Stimulated activated CD4-positive, alpha-beta T cell treated with anti-CD3 and anti-CD28 coated beads, Interleukin-15, amount 100 ng/mL, for 24 hours (primary cell): Measurements from ENCODE around the gene MITF.

Experiments used
- DNase-seq: peaks from one replicate; pipeline ENCODE4 v3.0.0-alpha.2; 2020

The MITF gene

DNA sequence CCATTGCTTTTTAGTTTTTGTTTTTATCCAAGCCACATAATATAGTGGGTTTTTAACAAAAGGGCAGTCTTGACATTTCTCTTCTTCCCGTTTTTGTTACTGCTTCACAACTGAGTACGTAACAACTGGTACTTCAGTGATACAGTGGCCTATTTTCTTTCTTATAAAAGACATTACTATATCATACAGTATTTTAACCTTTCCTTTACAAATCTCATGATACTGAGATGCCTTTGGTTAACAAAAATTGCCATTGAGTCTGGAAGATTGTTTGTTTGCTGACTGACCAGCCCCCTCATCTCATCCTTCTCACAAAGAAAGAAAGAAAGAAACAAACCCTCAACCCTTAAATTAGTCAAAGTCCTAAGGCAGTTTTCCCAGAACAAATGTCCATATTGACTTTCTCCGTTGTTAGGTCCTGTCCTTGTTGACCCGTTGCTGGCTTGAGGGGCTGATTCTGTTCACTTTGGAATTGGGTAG, 183.3 kb downstream of the MITF start:
- no peak for DNase-seq

DNA sequence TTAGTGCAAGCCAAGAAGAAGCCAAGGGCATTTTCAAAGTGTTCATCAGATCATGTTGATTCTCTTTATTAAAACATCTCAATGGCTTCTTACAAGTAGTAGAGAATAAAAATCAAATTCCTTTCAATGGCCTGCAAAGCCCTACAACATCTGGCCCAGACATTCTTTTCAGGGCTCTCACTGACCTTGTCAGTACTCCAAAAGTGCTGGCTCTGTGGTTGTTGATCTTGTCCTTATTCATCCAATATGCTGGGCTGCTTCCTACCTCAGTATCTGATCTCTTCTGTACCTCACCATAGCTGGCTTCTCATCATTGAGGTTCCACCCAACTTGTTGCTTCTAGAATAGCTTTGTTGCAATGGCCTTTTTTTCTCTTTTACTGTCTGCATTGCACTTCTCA, 186.2 kb downstream of the MITF start:
- no peak for DNase-seq

DNA sequence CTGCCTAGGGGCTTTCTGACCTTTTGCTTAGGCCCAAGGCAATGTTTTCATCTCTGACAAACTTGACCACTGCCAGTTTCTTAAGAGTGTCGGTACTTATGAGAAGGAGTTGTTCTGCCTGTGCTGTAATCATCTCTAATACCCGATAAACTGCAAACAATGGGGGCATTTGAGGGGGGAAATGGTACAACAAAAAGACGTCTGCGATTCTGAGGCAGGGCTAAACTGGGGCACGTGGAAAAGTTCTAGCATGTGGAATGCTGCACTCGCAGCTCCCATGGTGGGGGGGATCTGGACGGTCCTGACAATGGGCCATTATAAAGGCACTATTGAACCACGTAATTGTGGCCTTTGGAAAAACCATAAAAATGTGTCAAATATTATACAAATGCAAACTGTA, 187.1 kb downstream of the MITF start:
- DNase-seq, result no peak

DNA sequence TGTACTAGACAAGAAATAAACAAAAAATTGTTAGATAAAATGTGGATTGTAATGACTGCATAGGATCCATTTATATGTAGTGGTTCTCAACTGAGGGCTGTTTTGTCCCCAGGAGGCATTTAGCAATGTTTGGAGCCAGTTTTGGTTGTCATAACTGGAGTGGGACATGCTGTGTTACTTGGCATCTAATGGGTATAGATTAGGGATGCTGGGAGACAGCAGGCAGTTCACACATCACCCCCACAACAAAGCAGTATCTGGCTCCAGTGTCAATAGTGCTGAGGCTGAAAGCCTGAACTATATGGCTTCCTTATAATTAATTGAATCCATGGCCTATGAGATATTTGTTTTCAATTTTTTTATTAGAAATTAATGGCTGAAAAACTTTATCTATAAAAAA, 188.3 kb downstream of the MITF start:
- no peak for DNase-seq

DNA sequence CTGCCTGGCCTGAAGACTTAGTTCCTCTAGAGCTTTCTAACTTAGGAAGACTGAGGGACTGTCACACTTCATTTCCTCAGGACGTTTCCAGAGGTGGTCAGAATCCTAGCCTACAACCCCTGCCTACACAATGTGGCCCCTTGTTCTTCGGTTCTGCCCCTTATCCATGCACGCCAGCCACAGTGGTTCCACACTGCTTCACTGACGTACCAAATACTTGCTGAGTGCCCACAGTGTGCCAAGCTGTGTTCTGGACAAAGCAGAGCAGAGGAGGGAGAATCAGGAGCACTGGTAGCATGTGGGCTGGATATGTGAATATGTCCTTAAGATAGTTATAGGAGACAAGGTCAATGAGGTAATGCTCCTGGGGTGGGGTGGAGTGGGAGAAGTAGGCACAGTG, 189.8 kb downstream of the MITF start:
- no peak for DNase-seq

DNA sequence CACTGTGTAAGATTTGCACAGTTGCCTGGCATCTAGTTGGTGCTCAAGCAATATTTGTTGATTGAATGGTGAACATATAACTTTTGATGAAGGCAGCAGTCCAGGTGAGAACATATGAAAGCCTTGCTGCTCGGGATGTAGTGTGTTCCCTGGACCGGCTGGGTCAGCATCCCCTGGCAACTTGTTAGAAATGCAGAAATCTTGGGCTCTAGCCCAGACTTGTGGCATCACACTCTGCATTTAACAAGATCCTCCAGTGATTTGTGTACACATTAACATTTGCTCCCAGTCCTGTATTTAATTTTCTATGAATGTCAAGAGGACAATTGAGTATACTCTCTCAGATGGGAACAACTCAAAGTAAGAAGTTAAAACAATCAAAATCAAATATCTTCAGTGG, 191.3 kb downstream of the MITF start:
- DNase-seq, result no peak

DNA sequence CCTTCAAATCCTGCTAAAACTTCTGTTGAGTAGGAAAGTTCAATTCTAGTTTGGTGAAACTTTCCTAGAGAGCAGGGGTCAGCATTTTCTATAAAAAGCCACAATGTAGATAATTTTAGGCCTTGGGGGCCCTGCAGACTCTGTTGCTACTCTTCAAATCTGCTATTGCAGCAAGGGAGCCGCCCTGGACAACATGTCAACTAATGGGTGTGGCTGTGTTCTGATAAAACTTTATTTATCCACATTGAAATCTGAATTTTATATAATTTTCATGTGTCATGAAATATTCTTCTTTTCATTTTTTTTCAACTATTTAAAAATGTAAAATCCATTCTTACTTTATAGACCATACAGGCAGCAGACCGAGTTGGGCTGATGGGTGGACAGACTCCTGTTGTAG, 192.8 kb downstream of the MITF start:
- no peak for DNase-seq

DNA sequence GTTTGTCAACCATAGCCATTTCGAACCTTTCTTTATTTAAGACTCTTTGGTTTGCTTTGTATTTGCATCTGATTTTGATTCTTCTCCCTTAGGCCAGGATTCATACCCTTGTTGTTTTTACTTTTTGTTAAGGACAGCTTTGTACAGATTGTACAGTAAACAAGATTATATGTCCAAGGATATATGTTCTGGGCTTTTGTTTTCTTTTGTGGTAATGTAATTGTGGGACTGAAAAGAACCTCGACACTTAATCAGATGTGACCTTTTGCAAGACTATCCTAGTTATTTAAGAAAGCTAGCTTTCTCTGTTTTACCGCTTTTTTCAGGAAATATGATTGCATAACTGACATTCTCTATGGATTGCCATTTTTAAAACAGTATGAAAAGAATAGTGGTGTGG, 193.2 kb downstream of the MITF start:
- DNase-seq, result no peak

DNA sequence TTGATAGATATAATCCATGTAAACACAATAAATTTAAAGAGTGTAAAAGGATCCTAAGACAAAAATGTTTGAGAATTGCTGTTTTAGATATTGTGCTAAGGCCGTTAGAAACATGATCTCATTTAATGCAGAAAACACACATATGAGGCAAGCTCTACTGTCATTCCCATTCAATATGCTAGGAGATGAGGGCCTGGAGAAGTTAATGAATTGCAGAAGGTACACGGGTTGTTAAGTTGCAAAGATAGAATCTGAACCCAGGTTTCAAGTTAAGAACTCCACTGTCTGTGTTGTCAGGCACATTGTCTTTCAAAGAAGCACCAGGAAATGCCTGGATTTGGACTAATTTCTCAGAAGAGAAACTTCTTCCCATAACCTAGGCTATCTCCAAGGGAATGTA, 195.1 kb downstream of the MITF start:
- no peak for DNase-seq

DNA sequence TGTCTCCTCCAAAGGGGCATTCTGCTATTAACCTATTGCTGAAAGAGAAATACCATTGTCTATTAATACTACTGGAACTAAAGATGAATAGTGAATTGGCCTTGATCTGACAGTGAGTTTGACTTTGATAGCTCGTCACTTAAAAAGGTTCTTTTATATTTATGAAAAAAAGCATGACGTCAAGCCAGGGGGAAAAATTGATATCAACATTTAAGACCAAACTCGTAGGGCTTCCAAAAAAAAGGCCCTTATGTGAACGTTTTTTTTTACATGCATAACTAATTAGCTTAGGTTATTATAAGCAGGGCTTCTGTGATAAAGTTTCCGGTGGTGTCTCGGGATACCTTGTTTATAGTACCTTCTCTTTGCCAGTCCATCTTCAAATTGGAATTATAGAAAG, 197.0 kb downstream of the MITF start:
- DNase-seq, result no peak

DNA sequence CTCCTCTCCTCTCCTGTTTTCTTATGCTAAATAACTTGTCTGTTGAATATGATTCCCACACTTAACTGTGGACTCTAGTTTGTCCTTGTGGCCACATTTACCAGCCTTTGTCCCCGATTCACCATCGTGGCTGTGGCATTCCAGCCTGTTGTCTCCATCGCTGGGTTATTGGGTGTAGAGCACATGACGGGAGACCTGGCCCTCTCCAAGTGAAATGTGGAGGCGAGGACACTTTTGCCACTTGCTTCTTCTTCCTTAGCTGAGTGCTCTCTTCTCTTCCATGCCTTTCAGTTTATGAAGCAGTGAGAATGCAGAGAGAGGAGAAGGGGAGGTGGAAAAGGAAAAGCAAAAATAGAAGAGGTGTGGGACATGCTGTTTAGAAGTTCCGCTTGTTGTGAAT, 198.8 kb downstream of the MITF start:
- no peak for DNase-seq

DNA sequence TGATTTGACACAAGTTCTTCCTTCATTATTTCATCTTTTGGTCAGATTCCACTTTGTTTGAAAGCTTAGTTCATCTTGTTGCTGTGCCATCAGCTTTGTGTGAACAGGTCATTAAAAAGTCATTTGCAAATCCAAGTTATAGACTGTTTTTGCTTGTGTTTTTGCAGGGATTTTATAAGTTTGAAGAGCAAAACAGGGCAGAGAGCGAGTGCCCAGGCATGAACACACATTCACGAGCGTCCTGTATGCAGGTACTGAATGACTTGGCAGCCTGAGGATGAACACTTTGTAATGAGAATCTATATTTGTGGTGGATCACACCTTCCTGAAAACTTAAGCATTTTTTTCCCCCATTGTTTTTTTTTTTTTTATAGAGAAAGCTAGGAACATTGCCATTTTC, 199.7 kb downstream of the MITF start:
- DNase-seq, result no peak

DNA sequence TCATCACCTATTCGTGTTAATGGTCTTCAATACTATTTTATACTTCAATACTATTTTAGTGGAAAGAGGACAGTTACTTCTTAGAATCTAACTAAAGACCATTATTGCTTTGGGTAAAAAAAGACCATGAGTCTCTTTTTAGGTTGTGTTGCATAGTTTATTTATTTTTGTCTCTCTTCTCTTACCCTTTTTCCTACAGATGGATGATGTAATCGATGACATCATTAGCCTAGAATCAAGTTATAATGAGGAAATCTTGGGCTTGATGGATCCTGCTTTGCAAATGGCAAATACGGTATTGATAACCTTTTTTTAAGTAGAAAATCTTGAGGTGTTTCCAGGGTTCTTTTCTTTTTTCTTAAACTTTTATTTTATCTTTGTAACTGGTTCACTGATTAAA, 201.8 kb downstream of the MITF start:
- no peak for DNase-seq

DNA sequence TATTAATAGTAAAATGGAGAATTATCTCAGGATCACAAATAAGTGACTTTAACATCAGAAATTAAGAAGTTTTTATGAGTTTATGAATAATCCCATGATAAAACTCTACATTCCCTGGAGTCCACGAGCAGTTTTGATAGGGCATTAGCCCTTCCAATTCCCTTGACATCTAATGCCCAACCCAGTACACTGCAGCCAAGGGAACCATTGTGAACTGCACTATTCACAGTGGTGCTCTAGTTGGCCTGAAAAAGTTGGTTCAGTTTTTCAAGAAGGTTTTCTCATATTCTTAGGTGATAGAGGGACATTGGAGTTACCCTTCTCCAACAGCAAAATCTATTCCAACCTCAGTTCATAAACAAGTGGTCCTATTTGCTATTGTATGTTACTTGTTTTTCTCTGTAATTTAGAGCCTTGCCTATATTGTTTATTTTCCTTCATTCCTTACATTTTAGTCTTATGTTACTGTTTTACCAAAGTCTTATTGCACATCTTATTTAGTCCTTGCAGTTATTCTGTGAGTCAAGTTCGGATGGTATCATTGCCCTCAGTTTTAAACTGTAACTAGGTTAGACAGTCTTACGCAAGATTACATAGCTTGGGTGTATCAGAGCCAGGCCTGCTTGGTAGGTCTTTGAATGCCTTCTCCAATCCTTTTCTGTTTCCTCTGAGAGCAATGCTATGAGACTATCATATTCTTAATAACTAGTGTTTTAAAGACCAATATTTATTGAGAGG, 202.3 kb downstream of the MITF start:
- DNase-seq, result no peak

DNA sequence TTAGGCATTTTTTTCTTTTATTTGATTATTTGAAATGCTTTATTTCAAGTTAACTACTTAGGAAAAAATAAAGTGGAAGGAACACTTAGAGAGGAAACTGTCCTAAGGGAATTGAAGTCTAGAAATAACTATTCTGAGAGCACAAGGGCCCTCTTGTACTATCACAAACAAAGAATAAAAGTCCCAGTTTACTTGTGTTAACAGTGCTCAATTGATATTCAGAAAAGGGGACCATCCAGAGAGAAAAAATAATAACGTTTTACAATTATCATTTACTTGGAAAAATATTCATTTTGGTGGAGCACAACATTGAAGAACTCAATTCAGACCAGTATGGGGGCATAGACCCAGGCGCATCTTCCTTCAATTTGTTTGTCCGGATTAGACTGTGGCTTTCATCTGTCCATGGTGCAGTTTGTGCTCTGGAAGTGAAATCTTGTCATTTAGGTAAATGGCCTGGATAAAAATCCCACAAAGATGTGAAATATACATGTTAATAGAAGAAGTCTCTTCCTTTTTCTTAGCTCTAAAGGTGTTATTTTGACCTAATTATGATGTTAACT, 205.7 kb downstream of the MITF start:
- no peak for DNase-seq

DNA sequence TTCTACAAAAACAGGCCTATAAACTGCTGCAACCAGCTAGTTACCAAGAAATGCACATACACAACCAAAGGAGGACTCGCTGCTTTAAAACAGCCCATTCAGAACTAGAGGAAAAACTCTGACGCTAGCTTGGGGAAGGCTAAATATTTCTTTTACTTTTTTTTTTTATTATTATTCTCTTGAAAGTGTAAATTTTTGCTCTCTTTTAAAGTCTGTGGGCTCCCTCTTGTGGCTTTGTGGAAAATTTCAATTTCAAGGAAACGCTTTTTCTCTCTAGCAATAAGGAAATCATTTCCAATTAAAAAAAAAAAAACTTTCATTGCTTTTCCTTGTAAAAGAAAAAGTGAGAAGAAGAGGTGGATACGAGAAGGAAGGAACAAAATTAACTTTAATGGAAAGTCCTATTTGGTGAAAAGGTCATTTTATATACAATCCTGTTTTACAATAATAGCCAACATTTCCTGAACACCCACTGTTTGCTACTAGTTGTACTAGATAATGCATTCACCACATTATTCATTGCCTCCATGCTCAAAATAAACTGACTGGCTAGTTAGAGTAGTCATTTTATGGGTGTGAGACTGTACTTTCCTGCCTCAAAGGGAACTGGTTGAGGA, 209.1 kb downstream of the MITF start:
- DNase-seq, result no peak

DNA sequence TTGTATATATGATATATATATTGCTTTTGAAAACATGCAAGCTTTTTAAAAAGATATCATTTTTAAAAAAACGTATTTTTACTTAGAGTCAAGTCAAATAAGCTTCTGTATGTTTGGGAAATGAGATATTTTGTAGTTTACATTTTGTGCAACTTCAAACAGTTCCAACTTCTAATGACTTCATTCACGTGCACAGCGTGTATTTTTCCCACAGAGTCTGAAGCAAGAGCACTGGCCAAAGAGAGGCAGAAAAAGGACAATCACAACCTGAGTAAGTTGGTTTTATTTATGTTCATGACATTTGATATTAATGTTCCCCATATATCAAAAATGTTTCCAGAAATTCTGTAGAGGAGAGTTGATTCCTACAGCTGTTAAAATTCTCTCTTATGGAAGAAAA, 212.4 kb downstream of the MITF start:
- no peak for DNase-seq

DNA sequence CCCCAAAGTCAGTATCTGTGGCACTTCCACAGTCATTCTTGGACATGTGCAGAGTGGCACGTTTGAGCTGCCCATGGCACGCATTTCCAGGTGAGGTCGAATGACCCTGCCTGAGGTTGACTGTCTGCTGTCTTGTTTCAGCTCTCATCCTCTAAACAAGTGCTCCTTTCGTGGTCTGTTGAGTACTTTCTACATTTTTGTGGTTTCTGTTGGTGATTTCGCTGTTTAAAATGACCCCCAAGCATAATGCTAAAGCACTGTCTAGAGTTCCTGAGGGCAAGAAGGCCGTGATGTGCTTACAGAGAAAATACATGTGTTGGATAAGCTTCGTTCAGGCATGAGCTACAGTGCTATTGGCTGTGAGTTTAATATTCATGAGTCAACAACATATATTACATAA, 220.3 kb downstream of the MITF start:
- no peak for DNase-seq

DNA sequence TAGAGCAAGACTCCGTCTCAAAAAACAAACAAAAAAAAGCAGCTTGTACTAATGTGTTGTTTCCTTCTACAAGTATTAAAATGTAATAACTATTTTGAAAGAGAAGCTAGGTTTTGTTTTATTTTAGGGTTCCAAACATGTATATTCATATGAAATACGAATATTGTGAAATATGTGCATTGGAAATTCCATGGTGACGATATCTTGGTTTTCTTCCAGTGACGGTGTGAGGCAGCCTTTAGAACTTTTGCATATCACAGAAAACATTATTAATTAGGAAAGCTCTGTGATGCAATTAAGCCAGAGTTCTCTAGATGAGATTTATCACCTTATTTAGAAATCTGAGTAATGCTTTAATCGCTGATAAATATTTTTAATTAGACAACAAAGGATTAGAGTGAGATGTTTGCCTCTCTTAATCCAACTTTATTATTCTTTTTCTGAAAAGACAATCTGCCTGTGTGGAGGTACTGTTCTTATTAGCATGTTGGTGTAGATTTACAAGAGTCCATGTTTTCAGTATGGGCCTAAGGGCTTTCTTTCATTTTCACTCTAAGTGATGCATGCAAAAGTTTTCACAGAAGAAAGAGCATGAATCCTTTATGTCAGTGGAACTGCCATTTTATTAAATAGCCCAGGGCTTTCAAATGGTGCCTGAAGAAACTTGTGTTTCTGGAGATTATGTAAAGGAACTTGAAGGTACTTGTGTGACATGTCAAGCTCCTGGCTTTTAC, 222.6 kb downstream of the MITF start:
- DNase-seq, result no peak

DNA sequence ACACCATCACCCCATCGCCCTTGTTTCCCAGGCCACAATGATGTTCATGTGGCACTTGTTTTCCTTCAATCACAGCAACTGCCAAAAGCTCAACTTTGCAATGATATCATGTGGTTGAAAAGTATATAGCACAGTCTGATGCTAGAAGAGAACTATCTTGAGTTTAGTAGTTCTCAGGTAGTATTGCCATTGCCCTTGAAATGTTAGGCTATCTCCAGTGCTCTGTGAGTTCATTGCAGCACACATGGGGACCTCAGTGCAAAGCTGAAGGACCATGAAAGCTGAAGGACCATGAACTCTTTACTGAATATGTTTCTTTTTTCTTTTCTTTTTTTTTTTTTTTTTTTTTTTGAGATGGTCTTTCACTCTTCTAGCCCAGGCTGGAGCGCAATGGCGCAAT, 224.4 kb downstream of the MITF start:
- DNase-seq, result no peak

DNA sequence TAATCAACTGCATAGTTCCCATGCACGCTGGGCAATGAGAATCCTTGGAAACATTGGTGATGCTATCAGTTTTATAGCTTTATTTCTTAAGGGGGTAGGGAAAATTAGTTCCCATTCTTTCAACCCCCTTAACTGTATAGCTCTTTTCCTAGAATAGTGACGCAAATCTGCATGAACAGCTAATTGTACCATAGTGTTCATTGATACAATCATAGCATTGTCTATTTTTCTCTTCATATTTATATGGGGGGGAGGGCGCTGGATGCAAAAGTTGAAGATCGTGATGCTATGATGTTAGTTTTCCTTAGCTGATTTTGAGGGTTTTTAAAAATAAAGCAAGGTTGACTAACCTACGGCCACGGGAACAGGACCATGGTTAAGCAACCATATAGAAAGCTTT, 227.9 kb downstream of the MITF start:
- DNase-seq, result no peak

DNA sequence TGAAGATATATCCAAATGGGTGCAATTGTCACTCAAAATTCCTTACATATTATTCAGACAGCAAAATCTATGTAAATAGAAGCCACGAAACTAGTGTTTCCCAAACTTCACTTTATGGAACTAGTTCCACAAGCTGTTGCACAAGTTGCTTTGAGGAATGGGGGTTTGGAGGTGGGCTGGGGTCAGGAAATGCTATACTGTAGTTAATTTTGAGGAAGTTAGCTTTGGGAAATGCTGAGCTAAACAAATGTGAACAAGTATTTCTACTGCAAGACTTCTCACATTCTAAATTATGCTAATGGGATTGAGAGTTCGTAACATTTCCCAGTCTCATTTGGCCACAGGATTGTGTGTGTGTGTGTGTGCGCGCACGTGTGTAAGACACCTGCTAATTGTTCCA, 231.6 kb downstream of the MITF start:
- DNase-seq, result no peak

DNA sequence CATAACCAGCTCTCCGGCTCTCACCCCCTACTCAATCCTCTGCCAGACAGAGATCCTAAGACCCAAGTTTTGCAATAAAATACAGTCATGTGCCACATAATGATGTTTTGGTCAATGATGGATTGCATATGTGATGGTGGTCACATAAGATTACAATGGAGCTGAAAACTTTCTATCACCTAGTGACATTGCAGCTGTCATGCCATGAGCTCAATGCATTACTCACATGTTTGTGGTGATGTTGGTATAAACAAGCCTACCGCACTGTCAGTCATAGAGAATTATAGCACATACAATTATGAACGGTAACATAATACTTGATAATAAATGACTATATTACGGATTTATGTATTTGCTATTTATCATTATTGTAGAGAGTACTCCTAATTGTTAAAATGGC, 233.4 kb downstream of the MITF start:
- DNase-seq, result no peak

DNA sequence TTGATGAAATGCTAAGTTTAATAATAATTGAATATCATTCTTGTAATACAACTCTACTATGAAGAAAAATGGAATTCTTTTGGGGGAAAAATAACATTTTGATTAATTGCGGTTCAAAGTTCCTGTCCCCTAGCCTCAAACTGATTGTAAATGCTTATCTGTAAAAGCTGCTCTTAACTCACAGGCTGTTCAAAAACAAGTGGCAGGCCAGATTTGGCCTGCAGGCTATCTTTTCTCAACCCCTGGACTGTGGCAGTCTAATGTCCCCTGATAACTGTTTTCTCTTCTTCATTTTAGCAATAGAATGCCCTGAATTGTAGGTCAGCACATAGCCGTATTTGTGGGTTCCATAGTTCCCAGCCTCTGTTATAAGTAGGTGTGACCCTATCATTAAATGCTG, 236.8 kb downstream of the MITF start:
- no peak for DNase-seq
